ENCODE measurements around the gene PLPP7.
"Not testable (repeated sequence)": the region's sequence is repeated elsewhere in the genome, so short reads cannot be mapped to it uniquely, and the experiment has no call there.

Gene PLPP7

DNA sequence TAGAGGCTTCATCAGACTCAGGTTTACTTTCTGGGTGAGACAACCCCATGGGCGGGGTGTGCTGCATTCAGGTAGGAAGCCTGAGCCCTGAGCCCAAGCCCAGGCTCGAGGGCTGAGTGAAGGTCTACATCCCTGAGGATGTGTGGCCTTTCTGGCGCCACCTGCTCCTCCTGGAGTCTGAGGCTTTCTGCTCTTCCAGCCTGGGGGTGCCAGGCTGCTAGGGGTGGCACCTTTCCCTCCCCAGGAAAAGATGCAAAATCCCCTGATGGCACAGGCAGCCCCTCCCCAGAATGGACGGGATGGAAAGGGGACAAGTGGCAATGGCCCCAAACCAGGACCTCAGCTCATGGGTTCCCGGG is 60.0 kb downstream of the PLPP7 start:
- H3K4me3 ChIP-seq (ENCODE audit: low read length): peak overlapping the region; percentile 40; the same call in 1 of the 2 replicates
- no peak for DNase-seq (ENCODE audit: low read depth, low spot score)

- peak; percentile 79 for DNase-seq (ENCODE audit: low read depth, low spot score)
- peak overlapping the region; percentile 40 for H3K4me3 ChIP-seq (ENCODE audit: low read length)
Measured at GRCh38 chr9:131349881-131350563, 60.5 kb downstream of the PLPP7 start.

- not testable (repeated sequence) for DNase-seq (ENCODE audit: low read depth, low spot score); H3K4me3 ChIP-seq (ENCODE audit: low read length)
Measured at GRCh38 chr9:131356479-131356878, 67.0 kb downstream of the PLPP7 start.

DNA sequence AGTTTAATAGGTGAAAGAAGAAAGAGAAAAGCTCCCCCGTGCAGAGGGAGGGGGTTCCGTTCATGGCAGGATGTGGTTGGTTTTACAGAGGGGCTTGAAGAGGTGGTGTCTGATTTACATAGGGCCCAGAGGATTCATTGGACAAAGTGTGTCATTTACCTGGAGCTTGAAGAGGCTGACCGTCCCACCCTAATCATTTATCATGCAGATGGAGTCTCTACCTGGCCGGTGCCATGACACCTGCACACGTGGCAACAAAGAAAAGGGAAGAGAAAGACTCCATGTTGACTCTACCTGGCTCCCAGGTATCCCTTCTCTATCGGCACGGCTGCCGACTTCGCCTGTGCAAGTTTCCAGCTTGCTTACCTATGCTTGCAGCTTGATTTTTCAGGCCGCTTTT is 69.0 kb downstream of the PLPP7 start:
- peak; percentile 75 for DNase-seq (ENCODE audit: low read depth, low spot score)
- peak overlapping the region; percentile 0; the same call in 1 of the 2 replicates for H3K4me3 ChIP-seq (ENCODE audit: low read length)
